GM23248 (cell line): ENCODE measurements around the gene GASK1A. TPM values are rescaled to one million over a fixed set of nuclear protein-coding genes. Genes with fewer than 3 reads are reported as not detected.

Experiments
- DNase-seq: peaks from one replicate; pipeline ENCODE4 v3.0.0-alpha.2; 2015
- H2AFZ ChIP-seq: fragments of 200-600 bp; sonication (generic); 2 replicates; pipeline ENCODE4 v1.6.1; 2016; ENCODE audit warnings: antibody characterized with exemption
- H3F3A ChIP-seq: fragments of 200-600 bp; sonication (generic); 2 replicates; pipeline ENCODE4 v1.6.1; 2016; ENCODE audit warnings: mild to moderate bottlenecking, antibody characterized with exemption, mixed run types; ENCODE audit not compliant: insufficient read depth
- H3K27ac ChIP-seq: fragments of 200-600 bp; sonication (generic); 2 replicates; pipeline ENCODE4 v1.5.1; 2016; ENCODE audit warnings: mild to moderate bottlenecking
- H3K27me3 ChIP-seq: fragments of 200-600 bp; sonication (generic); replicated peaks from 2 replicates; pipeline ENCODE4 v1.6.1; 2016; ENCODE audit warnings: mild to moderate bottlenecking; ENCODE audit not compliant: insufficient read depth
- H3K36me3 ChIP-seq: fragments of 200-600 bp; sonication (generic); 2 replicates; pipeline ENCODE4 v1.6.1; 2016; ENCODE audit warnings: low read depth, mild to moderate bottlenecking
- H3K4me1 ChIP-seq: fragments of 200-600 bp; sonication (generic); 2 replicates; pipeline ENCODE4 v1.6.1; 2016; ENCODE audit warnings: mild to moderate bottlenecking; ENCODE audit not compliant: insufficient read depth
- H3K4me2 ChIP-seq: fragments of 200-600 bp; sonication (generic); one replicate; pipeline ENCODE4 v1.6.1; 2016; ENCODE audit warnings: mild to moderate bottlenecking; ENCODE audit not compliant: unreplicated experiment
- H3K4me3 ChIP-seq: fragments of 200-600 bp; sonication (generic); 2 replicates; pipeline ENCODE4 v1.5.1; 2016; ENCODE audit warnings: mild to moderate bottlenecking
- H3K79me2 ChIP-seq: fragments of 200-600 bp; sonication (generic); 2 replicates; pipeline ENCODE4 v1.6.1; 2016; ENCODE audit warnings: mild to moderate bottlenecking; ENCODE audit not compliant: insufficient read depth
- H3K9ac ChIP-seq: fragments of 200-600 bp; sonication (generic); 2 replicates; pipeline ENCODE4 v1.6.1; 2016; ENCODE audit warnings: mild to moderate bottlenecking
- H3K9me2 ChIP-seq: fragments of 200-600 bp; sonication (generic); 2 replicates; pipeline ENCODE4 v1.6.1; 2016; ENCODE audit warnings: mixed run types, mild to moderate bottlenecking, moderate library complexity; ENCODE audit not compliant: insufficient read depth
- H3K9me3 ChIP-seq: fragments of 200-600 bp; sonication (generic); one replicate; pipeline ENCODE4 v1.6.1; 2017; ENCODE audit warnings: low read depth
- H4K20me1 ChIP-seq: fragments of 200-600 bp; sonication (generic); 2 replicates; pipeline ENCODE4 v1.6.0; 2016; ENCODE audit not compliant: insufficient read depth
- EZH2 ChIP-seq: fragments of 200-600 bp; sonication (generic); IDR thresholded peaks from 2 replicates; pipeline ENCODE4 v1.6.1; 2018; ENCODE audit warnings: antibody characterized with exemption, mild to moderate bottlenecking; ENCODE audit not compliant: insufficient read depth, poor library complexity, severe bottlenecking
- EZH2phosphoT487 ChIP-seq: fragments of 200-600 bp; sonication (generic); IDR thresholded peaks from 2 replicates; pipeline ENCODE4 v1.6.1; 2018; ENCODE audit warnings: antibody characterized with exemption, moderate library complexity, mild to moderate bottlenecking, low read depth; ENCODE audit not compliant: insufficient read depth
- WGBS, 2 experiments: methylation state at CpG; one replicate each; pipeline ENCODE4 v1.1.6; 2015 to 2017; ENCODE audit warnings: low lambda C conversion rate in 2 of 2, low coverage in 1 of 2; ENCODE audit errors: missing lambda C conversion rate in 2 of 2; 5-methylcytosine and 5-hydroxymethylcytosine counted together
- in situ Hi-C: fragments of 300-500 bp; cut with MboI; formaldehyde crosslinking; loops from 2 replicates; pipeline ENCODE4 v1.15.0; 2020
- polyA plus RNA-seq: library from polyadenylated mRNA; unstranded; fragments of >200 nt; fragmentation: Nextera tagmentation; extraction: Ambion mirVana; gene quantifications from 2 replicates; pipeline ENCODE4 v1.2.1, GENCODE V29; 2016
- total RNA-seq: library from RNA; depleted of rRNA; stranded (reverse); fragments of >200 nt; shearing (Covaris generic); gene quantifications from 2 replicates; pipeline ENCODE4 v1.2.3, GENCODE V29; 2014

The GASK1A gene
- total and polyA plus RNA-seq, 2 experiments from 2014 or later: 0.08 to 1.8 TPM

GRCh38 chr3:43079536-43080332, 100.6 kb downstream of the GASK1A start:
- DNase-seq: no peak
- 93% methylated on average over 31 of the region's 31 CpGs for WGBS, 2 experiments
- in situ Hi-C loops: no loop called here
- no peaks in the 10 kb centered on the region for H3K79me2 ChIP-seq
- H3K9me3 ChIP-seq: no peaks in the 10 kb centered on the region
- no peaks in the 10 kb centered on the region for H3K9me2 ChIP-seq
- H3K36me3 ChIP-seq: no peaks in the 10 kb centered on the region
- H3K4me1 ChIP-seq: no peaks in the 10 kb centered on the region
- H3F3A ChIP-seq: no peaks in the 10 kb centered on the region
- no peak overlapping the region for H3K4me2 ChIP-seq
- no peak overlapping the region for H3K4me3 ChIP-seq
- H3K9ac ChIP-seq: no peak overlapping the region
- no peaks in the 10 kb centered on the region for H3K27me3 ChIP-seq
- TF ChIP-seq EZH2: no peak
- no peak for TF ChIP-seq EZH2phosphoT487
- no peak overlapping the region for H3K27ac ChIP-seq
- H2AFZ ChIP-seq: no peak overlapping the region
- H4K20me1 ChIP-seq: no peaks in the 10 kb centered on the region

GRCh38 chr3:43080726-43081568, 101.8 kb downstream of the GASK1A start:
- no peak for TF ChIP-seq EZH2
- no peak for TF ChIP-seq EZH2phosphoT487
- no peak for DNase-seq
- H3K9ac ChIP-seq: no peak overlapping the region
- H3K27me3 ChIP-seq: no peaks in the 10 kb centered on the region
- no peak overlapping the region for H3K27ac ChIP-seq
- H3K4me3 ChIP-seq: no peak overlapping the region
- H2AFZ ChIP-seq: no peak overlapping the region
- in situ Hi-C loops: no loop called here
- no peaks in the 10 kb centered on the region for H3F3A ChIP-seq
- H3K79me2 ChIP-seq: no peaks in the 10 kb centered on the region
- 90 to 91% methylated on average over 40 of the region's 40 CpGs for WGBS, 2 experiments
- no peaks in the 10 kb centered on the region for H4K20me1 ChIP-seq
- H3K9me2 ChIP-seq: no peaks in the 10 kb centered on the region
- H3K36me3 ChIP-seq: no peaks in the 10 kb centered on the region
- no peaks in the 10 kb centered on the region for H3K9me3 ChIP-seq
- no peaks in the 10 kb centered on the region for H3K4me1 ChIP-seq
- no peak overlapping the region for H3K4me2 ChIP-seq

GRCh38 chr3:43081796-43082195, 102.7 kb downstream of the GASK1A start:
- in situ Hi-C loops: no loop called here
- DNase-seq: no peak

GRCh38 chr3:43082457-43082856, 103.3 kb downstream of the GASK1A start:
- Histone ChIP-seq H3K27me3 (no peaks in the 10 kb centered on the region), H3K27ac (no peak overlapping the region), H2AFZ (no peak overlapping the region), H3K9ac (no peak overlapping the region), H4K20me1 (no peaks in the 10 kb centered on the region), H3K9me2 (no peaks in the 10 kb centered on the region), H3K4me1 (peaks cover 7% of the 10 kb centered on the region), H3K36me3 (no peaks in the 10 kb centered on the region), H3F3A (no peaks in the 10 kb centered on the region), H3K9me3 (no peaks in the 10 kb centered on the region), H3K79me2 (no peaks in the 10 kb centered on the region), H3K4me3 (no peak overlapping the region), H3K4me2 (no peak overlapping the region)
- DNase-seq: no peak
- in situ Hi-C loops: no loop called here
- 90 to 93% methylated on average over 2 of the region's 2 CpGs for WGBS, 2 experiments
- TF ChIP-seq EZH2: no peak

More at GRCh38 chr3:43081796-43082195, 102.7 kb downstream of the GASK1A start:
- Histone ChIP-seq H3K36me3 (no peaks in the 10 kb centered on the region), H3K4me1 (peaks cover 7% of the 10 kb centered on the region; the same call in 1 of the 2 replicates), H3K4me3 (no peak overlapping the region), H3K9me2 (no peaks in the 10 kb centered on the region), H3K9me3 (no peaks in the 10 kb centered on the region), H4K20me1 (no peaks in the 10 kb centered on the region), H3K79me2 (no peaks in the 10 kb centered on the region), H3K27me3 (no peaks in the 10 kb centered on the region), H3K9ac (no peak overlapping the region), H3K4me2 (no peak overlapping the region), H3F3A (no peaks in the 10 kb centered on the region), H3K27ac (no peak overlapping the region), H2AFZ (no peak overlapping the region)
- no peak for TF ChIP-seq EZH2phosphoT487
- TF ChIP-seq EZH2: no peak
- 52 to 64% methylated on average over 5 of the region's 5 CpGs for WGBS, 2 experiments
